Prostate gland (tissue), 2 donors: ENCODE results near the gene PCDHB11. TPM values are rescaled to one million over a fixed set of nuclear protein-coding genes. Genes with fewer than 3 reads are reported as not detected.
A peak's percentile ranks its signal among the peaks of the same experiment; 100 is the strongest.
"Not testable (repeated sequence)": the region's sequence is repeated elsewhere in the genome, so short reads cannot be mapped to it uniquely, and the experiment has no call there.

Experiments used
- DNase-seq: peaks from one replicate; pipeline ENCODE4 v3.0.0-alpha.2; 2019; ENCODE audit warnings: low spot score
- H3K27ac ChIP-seq, 2 donors: fragments of 200-600 bp; sonication (generic); 2 replicates each; pipeline ENCODE4 v1.5.1; 2017 to 2019
- H3K27me3 ChIP-seq: fragments of 200-600 bp; sonication (generic); replicated peaks from 2 replicates; pipeline ENCODE4 v1.5.1; 2019; ENCODE audit not compliant: insufficient read depth
- H3K36me3 ChIP-seq, 2 donors: fragments of 200-600 bp; sonication (generic); 1 replicate in 1 of 2; 2 replicates in 1 of 2; pipeline versions ENCODE4 v1.5.1 to v1.8.1; 2017 to 2019
- H3K4me1 ChIP-seq: fragments of 200-600 bp; sonication (generic); replicated peaks from 2 replicates; pipeline ENCODE4 v1.5.1; 2019
- H3K4me3 ChIP-seq, 2 donors: fragments of 200-600 bp; sonication (generic); 2 replicates each; pipeline ENCODE4 v1.5.1; 2017 to 2019
- H3K9me3 ChIP-seq: fragments of 200-600 bp; sonication (generic); 2 replicates; pipeline ENCODE4 v1.5.1; 2017
- CTCF ChIP-seq, 4 experiments: fragments of 200-600 bp in 2 of 4; fragments of 450-650 bp in 2 of 4; sonication (generic) in 2 of 4; IDR thresholded peaks; 1 replicate in 3 of 4; 2 replicates in 1 of 4; pipeline ENCODE4 v1.5.1; 2016 to 2019; ENCODE audit warnings: antibody characterized with exemption in 4 of 4, mild to moderate bottlenecking in 2 of 4, moderate library complexity in 2 of 4
- POLR2A ChIP-seq: fragments of 450-650 bp; IDR thresholded peaks from one replicate; pipeline ENCODE4 v1.6.1; 2016; ENCODE audit warnings: antibody characterized with exemption, mild to moderate bottlenecking
- POLR2AphosphoS5 ChIP-seq: sonication (generic); formaldehyde crosslinking; IDR thresholded peaks from one replicate; pipeline ENCODE4 v1.6.1; 2017; ENCODE audit warnings: antibody characterized with exemption
- WGBS: methylation state at CpG from one replicate; pipeline ENCODE4 v1.1.5; 2018; 5-methylcytosine and 5-hydroxymethylcytosine counted together
- intact Hi-C: fragments of 100-400 bp; cut with DNase I; formaldehyde crosslinking; loops from one replicate; pipeline ENCODE4 v1.14.2; 2022
- total RNA-seq, 2 donors: library from RNA; depleted of rRNA; stranded (reverse); fragments of >200 nt; gene quantifications; one replicate each; pipeline ENCODE4 v1.1.0, GENCODE V29; 2016

The PCDHB11 gene
- total RNA-seq, 2 donors from 2014 or later = 0.41 to 2.6 TPM

- intact Hi-C loops = no loop called here
- H3K27me3 ChIP-seq = no peaks in the 10 kb centered on the region
- no peak overlapping the region for H3K4me3 ChIP-seq
- 31% methylated on average over 21 of the region's 21 CpGs for WGBS
- no peaks in the 10 kb centered on the region for H3K36me3 ChIP-seq
- H3K4me1 ChIP-seq = no peaks in the 10 kb centered on the region
- no peak for DNase-seq
- TF ChIP-seq POLR2AphosphoS5 = no peak
- TF ChIP-seq CTCF (IDR thresholded peaks at IDR 0.05) = no peak
- no peak for TF ChIP-seq POLR2A
- H3K27ac ChIP-seq = no peak overlapping the region
- H3K9me3 ChIP-seq = no peaks in the 10 kb centered on the region
These were observed 43.7 kb upstream of the PCDHB11 start for GRCh38 chr5:141155540-141156374.

- H3K9me3 ChIP-seq, H3K4me1 ChIP-seq: not testable (repeated sequence)
- 29% methylated on average over 35 of the region's 38 CpGs for WGBS
These were observed 42.1 kb upstream of the PCDHB11 start for GRCh38 chr5:141157356-141157755.

GRCh38 chr5:141157901-141158300 is 41.5 kb upstream of the PCDHB11 start:
- H3K9me3 ChIP-seq, H3K4me1 ChIP-seq, H3K27me3 ChIP-seq, H3K27ac ChIP-seq, DNase-seq, H3K4me3 ChIP-seq, intact Hi-C loops, H3K36me3 ChIP-seq: not testable (repeated sequence)
- WGBS = 26% methylated on average over 22 of the region's 28 CpGs

More at GRCh38 chr5:141157356-141157755, 42.1 kb upstream of the PCDHB11 start:
- H3K36me3 ChIP-seq, H3K4me3 ChIP-seq, H3K27me3 ChIP-seq, DNase-seq, H3K27ac ChIP-seq, intact Hi-C loops: not testable (repeated sequence)

GRCh38 chr5:141172381-141173204 is 26.8 kb upstream of the PCDHB11 start, which contains the start of gene PCDHB7:
Gene PCDHB7, plus strand, starts transcription at chr5:141172644. Its CDS starts 192 bp downstream, at chr5:141172836.
- Histone ChIP-seq H3K9me3 (no peaks in the 10 kb centered on the region), H3K4me3 (no peak within 1 kb of the TSS)

GRCh38 chr5:141174291-141175104 is 24.9 kb upstream of the PCDHB11 start:
- H3K27me3 ChIP-seq, DNase-seq, intact Hi-C loops, H3K27ac ChIP-seq, H3K4me3 ChIP-seq, H3K36me3 ChIP-seq, H3K9me3 ChIP-seq, H3K4me1 ChIP-seq: not testable (repeated sequence)
- 37% methylated on average over 79 of the region's 79 CpGs for WGBS

More at GRCh38 chr5:141172381-141173204, 26.8 kb upstream of the PCDHB11 start, which contains the start of gene PCDHB7:
- TF ChIP-seq POLR2A = no peak
- peak in 1 of 4 experiments; percentile 11 for TF ChIP-seq CTCF (IDR thresholded peaks at IDR 0.05)
- Histone ChIP-seq H3K27me3 (peaks cover 6% of the 10 kb centered on the region), H3K36me3 (no peaks in the 10 kb centered on the region), H3K27ac (no peak within 1 kb of the TSS), H3K4me1 (no peaks in the 10 kb centered on the region)
- no peak for DNase-seq
- intact Hi-C loops = no loop called here
- 25% methylated on average over 20 of the region's 20 CpGs for WGBS

GRCh38 chr5:141175933-141176332 is 23.5 kb upstream of the PCDHB11 start:
- Histone ChIP-seq H3K27ac (no peak overlapping the region), H3K27me3 (peaks cover 6% of the 10 kb centered on the region), H3K36me3 (no peaks in the 10 kb centered on the region), H3K9me3 (no peaks in the 10 kb centered on the region), H3K4me3 (no peak overlapping the region), H3K4me1 (no peaks in the 10 kb centered on the region)
- TF ChIP-seq CTCF (IDR thresholded peaks at IDR 0.05) = no peak
- no peak for TF ChIP-seq POLR2A
- no peak for TF ChIP-seq POLR2AphosphoS5
- no peak for DNase-seq
- intact Hi-C loops = no loop called here
- WGBS = 52% methylated on average over 1 of the region's 1 CpG

- H3K27ac ChIP-seq, H3K9me3 ChIP-seq, H3K36me3 ChIP-seq, H3K4me1 ChIP-seq, intact Hi-C loops, H3K4me3 ChIP-seq, H3K27me3 ChIP-seq, DNase-seq: not testable (repeated sequence)
- 28% methylated on average over 18 of the region's 18 CpGs for WGBS
These were observed 21.7 kb upstream of the PCDHB11 start, which contains the start of gene PCDHB8 for GRCh38 chr5:141177577-141178191. Gene PCDHB8, plus strand, starts transcription at chr5:141177790. Its CDS starts 245 bp downstream, at chr5:141178035.

- DNase-seq, H3K27ac ChIP-seq, H3K4me3 ChIP-seq, H3K9me3 ChIP-seq, intact Hi-C loops, H3K27me3 ChIP-seq, H3K4me1 ChIP-seq, H3K36me3 ChIP-seq: not testable (repeated sequence)
- 38% methylated on average over 34 of the region's 39 CpGs for WGBS
These were observed 20.1 kb upstream of the PCDHB11 start for GRCh38 chr5:141179371-141179770.
